Measurements from ENCODE around the gene DYNLT4. TPM values are rescaled to one million over a fixed set of nuclear protein-coding genes. Genes with fewer than 3 reads are reported as not detected.

DYNLT4 gene
- polyA plus RNA-seq, 1 donor (not counting 4 experiments of a cell fraction or from before 2014, with no cell fraction given): not detected

DNA sequence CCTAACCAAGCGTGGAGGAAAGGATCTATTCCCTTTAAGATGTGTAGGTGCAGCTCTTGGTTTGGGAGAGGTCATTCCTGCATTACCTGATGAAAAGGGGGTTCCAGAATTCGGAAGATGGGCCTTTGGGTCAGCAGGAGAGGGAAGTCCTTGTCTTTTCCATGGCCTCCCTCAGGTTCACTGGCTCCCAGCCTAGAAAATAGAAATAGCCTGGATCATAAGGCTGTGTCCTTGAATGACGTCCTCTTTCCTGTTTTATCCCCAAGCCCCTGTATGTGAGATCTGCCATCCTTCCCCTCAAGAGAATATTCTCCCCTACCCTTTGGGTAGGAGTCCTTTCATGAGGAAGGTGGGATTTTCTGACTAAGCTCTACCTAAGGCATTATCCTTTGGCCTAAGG is 46.3 kb downstream of the DYNLT4 start:
- Histone ChIP-seq H3K4me1 (ENCODE audit: control insufficient read depth, extremely low read depth, insufficient read depth, low read length) (no peaks in the 10 kb centered on the region), H3K36me3 (ENCODE audit: control insufficient read depth in 2 of 2, extremely low read depth in 1 of 2, insufficient read depth in 2 of 2, low read length in 2 of 2) (peaks cover 4 to 38% of the 10 kb centered on the region in 2 experiments), H3K9me1 (ENCODE audit: control insufficient read depth, extremely low read depth, insufficient read depth, low read length) (no peaks in the 10 kb centered on the region), H3K27me3 (ENCODE audit: control insufficient read depth, extremely low read depth, insufficient read depth, low read length) (no peaks in the 10 kb centered on the region), H4K20me1 (ENCODE audit: control insufficient read depth, extremely low read depth, insufficient read depth, low read length) (no peaks in the 10 kb centered on the region), H3K4me2 (ENCODE audit: control insufficient read depth, extremely low read depth, insufficient read depth, low read depth, low read length) (no peak overlapping the region), H3K4me3 (ENCODE audit: control insufficient read depth in 2 of 3, extremely low read depth in 1 of 3, insufficient read depth in 2 of 3, low read depth in 1 of 3, low read length in 3 of 3) (no peak overlapping the region), H3K79me2 (ENCODE audit: control insufficient read depth, insufficient read depth, low read length) (no peaks in the 10 kb centered on the region), H3K9ac (ENCODE audit: control insufficient read depth, extremely low read depth, insufficient read depth, low read length) (no peak overlapping the region), H2AFZ (ENCODE audit: control insufficient read depth, low read length) (no peak overlapping the region), H3K27ac (ENCODE audit: control insufficient read depth, insufficient read depth, low read length) (no peak overlapping the region), H3K9me3 (ENCODE audit: control insufficient read depth, low read depth, low read length) (no peaks in the 10 kb centered on the region)
- no peak for TF ChIP-seq EZH2 (IDR thresholded peaks at IDR 0.05; ENCODE audit: low read length)
- TF ChIP-seq, protein P1, sequence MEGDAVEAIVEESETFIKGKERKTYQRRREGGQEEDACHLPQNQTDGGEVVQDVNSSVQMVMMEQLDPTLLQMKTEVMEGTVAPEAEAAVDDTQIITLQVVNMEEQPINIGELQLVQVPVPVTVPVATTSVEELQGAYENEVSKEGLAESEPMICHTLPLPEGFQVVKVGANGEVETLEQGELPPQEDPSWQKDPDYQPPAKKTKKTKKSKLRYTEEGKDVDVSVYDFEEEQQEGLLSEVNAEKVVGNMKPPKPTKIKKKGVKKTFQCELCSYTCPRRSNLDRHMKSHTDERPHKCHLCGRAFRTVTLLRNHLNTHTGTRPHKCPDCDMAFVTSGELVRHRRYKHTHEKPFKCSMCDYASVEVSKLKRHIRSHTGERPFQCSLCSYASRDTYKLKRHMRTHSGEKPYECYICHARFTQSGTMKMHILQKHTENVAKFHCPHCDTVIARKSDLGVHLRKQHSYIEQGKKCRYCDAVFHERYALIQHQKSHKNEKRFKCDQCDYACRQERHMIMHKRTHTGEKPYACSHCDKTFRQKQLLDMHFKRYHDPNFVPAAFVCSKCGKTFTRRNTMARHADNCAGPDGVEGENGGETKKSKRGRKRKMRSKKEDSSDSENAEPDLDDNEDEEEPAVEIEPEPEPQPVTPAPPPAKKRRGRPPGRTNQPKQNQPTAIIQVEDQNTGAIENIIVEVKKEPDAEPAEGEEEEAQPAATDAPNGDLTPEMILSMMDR (optimal IDR thresholded peaks at IDR 0.05 in 1 of 3, IDR thresholded peaks at IDR 0.05 in 1 of 3, conservative IDR thresholded peaks at IDR 0.05 in 1 of 3; ENCODE audit: extremely low read depth in 1 of 3, insufficient read depth in 2 of 3, low read length in 3 of 3): no peak
- dilution Hi-C loops (cut with MboI; ENCODE audit: extremely low pct_ligation_motif_present, low sequenced_read_pairs): no loop called here
- FAIRE-seq (no peak), DNase-seq (ENCODE audit: low read depth, low spot score) (no peak)

DNA sequence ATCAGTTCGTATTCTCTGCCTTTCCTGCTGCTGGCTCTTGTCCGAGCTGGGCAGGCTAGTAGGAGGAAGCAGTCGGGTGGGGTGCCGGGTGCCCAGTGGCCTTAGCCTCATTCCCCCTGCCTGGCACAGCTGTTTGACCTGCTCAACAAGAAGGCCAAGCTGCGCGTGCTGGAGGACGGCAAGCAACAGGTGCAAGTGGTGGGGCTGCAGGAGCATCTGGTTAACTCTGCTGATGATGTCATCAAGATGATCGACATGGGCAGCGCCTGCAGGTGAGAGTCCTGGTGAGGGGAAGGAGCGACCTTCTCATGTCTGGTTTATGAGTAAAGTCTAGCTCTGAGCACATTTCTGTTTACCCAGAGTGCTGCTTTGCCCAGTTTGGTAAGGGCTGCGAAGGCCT is 48.1 kb downstream of the DYNLT4 start:
- FAIRE-seq (no peak), DNase-seq (ENCODE audit: low read depth, low spot score) (no peak)
- H3K79me2 ChIP-seq (ENCODE audit: control insufficient read depth, insufficient read depth, low read length): no peaks in the 10 kb centered on the region
- H3K27me3 ChIP-seq (ENCODE audit: control insufficient read depth, extremely low read depth, insufficient read depth, low read length): no peaks in the 10 kb centered on the region
- TF ChIP-seq EZH2 (IDR thresholded peaks at IDR 0.05; ENCODE audit: low read length): no peak
- TF ChIP-seq, protein P1 (optimal IDR thresholded peaks at IDR 0.05 in 1 of 3, IDR thresholded peaks at IDR 0.05 in 1 of 3, conservative IDR thresholded peaks at IDR 0.05 in 1 of 3; ENCODE audit: extremely low read depth in 1 of 3, insufficient read depth in 2 of 3, low read length in 3 of 3): no peak
- peaks cover 4 to 47% of the 10 kb centered on the region in 2 experiments for H3K36me3 ChIP-seq (ENCODE audit: control insufficient read depth in 2 of 2, extremely low read depth in 1 of 2, insufficient read depth in 2 of 2, low read length in 2 of 2)
- H3K4me2 ChIP-seq (ENCODE audit: control insufficient read depth, extremely low read depth, insufficient read depth, low read depth, low read length): no peak overlapping the region
- H3K27ac ChIP-seq (ENCODE audit: control insufficient read depth, insufficient read depth, low read length): no peak overlapping the region
- dilution Hi-C loops (cut with MboI; ENCODE audit: extremely low pct_ligation_motif_present, low sequenced_read_pairs): no loop called here
- H3K9me1 ChIP-seq (ENCODE audit: control insufficient read depth, extremely low read depth, insufficient read depth, low read length): no peaks in the 10 kb centered on the region
- no peak overlapping the region for H2AFZ ChIP-seq (ENCODE audit: control insufficient read depth, low read length)
- no peaks in the 10 kb centered on the region for H3K9me3 ChIP-seq (ENCODE audit: control insufficient read depth, low read depth, low read length)
- H3K4me3 ChIP-seq (ENCODE audit: control insufficient read depth in 2 of 3, extremely low read depth in 1 of 3, insufficient read depth in 2 of 3, low read depth in 1 of 3, low read length in 3 of 3): no peak overlapping the region
- no peaks in the 10 kb centered on the region for H4K20me1 ChIP-seq (ENCODE audit: control insufficient read depth, extremely low read depth, insufficient read depth, low read length)
- H3K4me1 ChIP-seq (ENCODE audit: control insufficient read depth, extremely low read depth, insufficient read depth, low read length): no peaks in the 10 kb centered on the region
- no peak overlapping the region for H3K9ac ChIP-seq (ENCODE audit: control insufficient read depth, extremely low read depth, insufficient read depth, low read length)
